ENCODE data around the gene GNAT2.

GNAT2 gene

DNA sequence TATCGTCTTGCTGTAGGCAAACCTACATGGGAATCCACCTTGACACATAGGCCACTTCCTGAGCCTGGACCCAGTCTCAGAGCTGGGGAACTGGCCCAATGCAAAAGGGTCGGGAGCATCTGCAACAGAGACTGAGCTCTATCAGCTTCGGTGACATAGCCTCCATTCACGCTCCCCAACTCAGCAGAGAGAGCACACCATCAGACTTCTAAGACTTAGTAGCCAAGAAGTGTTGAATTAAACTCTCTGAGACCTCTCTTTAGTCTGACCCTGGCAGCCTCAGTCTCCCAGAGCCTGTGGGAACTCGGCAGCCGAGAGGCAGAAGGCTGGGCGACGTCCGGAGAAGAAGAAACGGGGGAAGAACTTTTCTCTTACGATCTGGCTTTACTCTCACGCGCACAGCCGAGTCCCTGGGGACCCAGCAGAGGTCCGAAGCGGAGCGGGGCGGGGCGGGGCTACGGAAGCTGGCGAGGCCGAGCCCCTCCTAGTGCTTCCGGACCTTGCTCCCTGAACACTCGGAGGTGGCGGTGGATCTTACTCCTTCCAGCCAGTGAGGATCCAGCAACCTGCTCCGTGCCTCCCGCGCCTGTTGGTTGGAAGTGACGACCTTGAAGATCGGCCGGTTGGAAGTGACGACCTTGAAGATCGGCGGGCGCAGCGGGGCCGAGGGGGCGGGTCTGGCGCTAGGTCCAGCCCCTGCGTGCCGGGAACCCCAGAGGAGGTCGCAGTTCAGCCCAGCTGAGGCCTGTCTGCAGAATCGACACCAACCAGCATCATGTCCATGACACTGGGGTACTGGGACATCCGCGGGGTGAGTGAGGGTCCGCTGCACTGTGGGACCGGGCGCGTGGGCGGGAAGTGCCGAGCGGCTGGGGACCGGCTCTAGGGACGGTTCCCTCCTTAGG lies 36.5 kb upstream of the GNAT2 start, which contains the start of gene GSTM4:
GSTM4 (plus strand) TSS at position 485 of the 905 bp plus-strand sequence; CDS start at position 776, 291 bp downstream.
- H3K4me3 ChIP-seq (ENCODE audit: low read depth, low read length): peak within 1 kb of the TSS; percentile 78
- TF ChIP-seq, protein P1, sequence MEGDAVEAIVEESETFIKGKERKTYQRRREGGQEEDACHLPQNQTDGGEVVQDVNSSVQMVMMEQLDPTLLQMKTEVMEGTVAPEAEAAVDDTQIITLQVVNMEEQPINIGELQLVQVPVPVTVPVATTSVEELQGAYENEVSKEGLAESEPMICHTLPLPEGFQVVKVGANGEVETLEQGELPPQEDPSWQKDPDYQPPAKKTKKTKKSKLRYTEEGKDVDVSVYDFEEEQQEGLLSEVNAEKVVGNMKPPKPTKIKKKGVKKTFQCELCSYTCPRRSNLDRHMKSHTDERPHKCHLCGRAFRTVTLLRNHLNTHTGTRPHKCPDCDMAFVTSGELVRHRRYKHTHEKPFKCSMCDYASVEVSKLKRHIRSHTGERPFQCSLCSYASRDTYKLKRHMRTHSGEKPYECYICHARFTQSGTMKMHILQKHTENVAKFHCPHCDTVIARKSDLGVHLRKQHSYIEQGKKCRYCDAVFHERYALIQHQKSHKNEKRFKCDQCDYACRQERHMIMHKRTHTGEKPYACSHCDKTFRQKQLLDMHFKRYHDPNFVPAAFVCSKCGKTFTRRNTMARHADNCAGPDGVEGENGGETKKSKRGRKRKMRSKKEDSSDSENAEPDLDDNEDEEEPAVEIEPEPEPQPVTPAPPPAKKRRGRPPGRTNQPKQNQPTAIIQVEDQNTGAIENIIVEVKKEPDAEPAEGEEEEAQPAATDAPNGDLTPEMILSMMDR (IDR thresholded peaks at IDR 0.05; ENCODE audit: insufficient read depth, low read length, missing control alignments): peak; percentile 18
- no peak for DNase-seq (ENCODE audit: low read depth, low spot score)
- ChIA-PET POLR2A (interaction anchor here (0.6 kb wide), 1 partner anchor 347 kb away, joined by 4 read pairs; no protein-coding TSS in a partner anchor), CTCF (interaction anchor here (1.9 to 16.1 kb wide), 3 partner anchors 17 to 123 kb away, joined by 5 to 344 read pairs (median 228); no protein-coding TSS in a partner anchor)

DNA sequence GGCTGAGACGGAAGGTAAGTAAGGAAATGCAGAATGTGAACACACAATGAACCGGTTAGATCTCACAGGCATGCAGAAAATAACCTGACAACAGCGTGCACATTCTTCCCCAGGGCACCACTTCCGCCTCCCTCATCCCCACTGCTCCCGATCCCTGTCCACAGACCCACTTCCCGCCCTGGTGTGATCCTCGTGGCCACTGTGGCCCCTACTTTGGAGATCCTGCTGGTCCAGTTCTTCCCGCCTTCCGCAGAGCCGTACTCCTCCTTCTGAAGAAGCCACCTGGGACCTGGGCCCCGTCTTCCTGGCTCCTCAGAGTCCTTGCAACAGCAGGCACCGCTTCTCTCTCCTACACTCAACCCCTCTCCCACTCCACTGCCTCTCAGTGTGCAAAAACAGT lies 35.1 kb upstream of the GNAT2 start:
- CTCF ChIA-PET: interaction anchor here (0.9 to 16.1 kb wide), 3 partner anchors 16 to 329 kb away, joined by 4 to 344 read pairs (median 228); no protein-coding TSS in a partner anchor
- TF ChIP-seq, protein P1 (IDR thresholded peaks at IDR 0.05; ENCODE audit: insufficient read depth, low read length, missing control alignments): no peak
- POLR2A ChIA-PET: no interaction called here
- H3K4me3 ChIP-seq (ENCODE audit: low read depth, low read length): no peak overlapping the region
- no peak for DNase-seq (ENCODE audit: low read depth, low spot score)

DNA sequence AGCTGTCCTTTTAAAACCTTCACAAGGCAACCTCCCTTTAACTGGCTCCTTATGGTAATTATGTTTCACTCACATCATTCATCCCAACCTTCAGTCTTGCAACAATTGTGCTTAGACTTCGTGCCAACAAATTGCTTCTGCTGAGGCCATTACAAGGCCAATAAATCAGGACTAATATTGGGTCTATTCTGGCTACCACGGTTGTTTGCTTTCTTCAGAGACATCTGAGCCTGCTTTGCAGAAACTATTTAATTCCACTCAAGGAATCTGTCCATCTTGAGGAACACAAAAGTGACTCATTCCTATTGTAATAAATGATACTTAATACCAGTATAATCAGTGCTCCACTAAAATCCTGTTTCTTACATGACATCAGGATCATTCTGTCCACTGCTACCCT lies 33.9 kb upstream of the GNAT2 start:
- ChIA-PET CTCF (interaction anchor here (1.0 to 16.1 kb wide), 6 partner anchors 9 to 331 kb away, joined by 3 to 344 read pairs (median 5); partner anchors contain the start of gene AHCYL1), POLR2A (no interaction called here)
- no peak for DNase-seq (ENCODE audit: low read depth, low spot score)
- H3K4me3 ChIP-seq (ENCODE audit: low read depth, low read length): no peak overlapping the region
- TF ChIP-seq, protein P1 (IDR thresholded peaks at IDR 0.05; ENCODE audit: insufficient read depth, low read length, missing control alignments): no peak

DNA sequence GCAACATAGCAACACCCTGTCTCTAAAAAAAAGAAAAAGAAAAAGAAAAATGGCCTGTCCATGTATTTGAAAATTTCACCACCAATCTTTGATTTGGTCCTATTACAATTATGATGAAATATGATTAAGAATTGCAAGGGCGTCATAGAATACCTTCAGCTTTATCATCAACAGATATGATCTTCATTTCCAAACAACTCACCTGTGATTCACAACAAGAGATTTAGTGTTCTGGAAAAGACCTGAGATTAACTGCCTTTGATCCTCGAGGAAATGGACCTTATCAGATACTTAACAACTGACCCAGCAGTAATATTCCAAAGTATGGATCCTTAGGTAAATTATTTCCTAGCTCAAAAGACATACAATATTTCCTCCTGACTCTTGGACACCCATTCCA lies 33.0 kb upstream of the GNAT2 start:
- POLR2A ChIA-PET: no interaction called here
- no peak overlapping the region for H3K4me3 ChIP-seq (ENCODE audit: low read depth, low read length)
- TF ChIP-seq, protein P1 (IDR thresholded peaks at IDR 0.05; ENCODE audit: insufficient read depth, low read length, missing control alignments): no peak
- DNase-seq (ENCODE audit: low read depth, low spot score): no peak
- CTCF ChIA-PET: interaction anchor here (0.8 to 16.1 kb wide), 8 partner anchors 9 to 359 kb away, joined by 3 to 344 read pairs (median 6); partner anchors contain the start of genes AHCYL1 and EPS8L3

DNA sequence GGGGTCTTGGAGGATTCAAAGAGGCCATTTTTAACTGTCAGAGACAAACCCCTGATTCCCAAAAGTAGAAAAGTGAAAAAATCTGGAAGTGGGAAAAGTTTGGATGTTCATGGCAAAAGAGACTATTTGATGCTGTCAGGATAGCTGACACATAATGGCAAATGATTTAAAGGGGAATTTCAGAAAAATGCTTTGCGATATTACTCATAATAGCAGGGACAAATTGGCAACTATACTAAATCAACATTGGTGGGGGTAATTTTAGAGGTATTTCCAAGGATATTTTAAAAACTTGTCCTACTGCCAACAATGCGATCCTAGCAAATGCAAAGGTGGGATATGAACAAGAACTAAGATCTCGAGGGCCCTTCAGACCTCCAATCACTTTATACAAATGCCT lies 31.2 kb upstream of the GNAT2 start:
- TF ChIP-seq, protein P1 (IDR thresholded peaks at IDR 0.05; ENCODE audit: insufficient read depth, low read length, missing control alignments): no peak
- H3K4me3 ChIP-seq (ENCODE audit: low read depth, low read length): no peak overlapping the region
- DNase-seq (ENCODE audit: low read depth, low spot score): no peak
- POLR2A ChIA-PET: no interaction called here
- CTCF ChIA-PET: interaction anchor here (0.7 to 16.1 kb wide), 14 partner anchors 9 to 333 kb away, joined by 3 to 344 read pairs (median 4); partner anchors contain the start of gene AHCYL1

DNA sequence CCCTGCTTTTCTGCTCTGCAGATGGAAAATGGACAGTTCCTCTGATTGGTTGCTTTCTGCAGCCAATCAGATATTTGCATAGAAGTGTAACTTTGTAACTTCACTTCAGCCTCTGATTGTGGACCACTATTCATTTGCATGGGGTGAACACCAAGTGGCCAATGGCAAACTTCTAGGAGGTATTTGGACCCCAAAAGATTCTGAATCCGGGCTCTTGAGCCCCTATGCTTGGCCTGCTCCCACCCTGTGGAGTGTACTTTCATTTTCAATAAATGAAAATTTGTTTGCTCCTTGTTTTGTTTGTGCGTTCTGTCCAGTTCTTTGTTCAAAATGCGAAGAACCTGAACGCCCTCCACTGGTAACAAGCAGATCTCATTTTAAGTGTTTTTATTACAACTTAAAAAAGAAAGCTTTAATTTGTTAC lies 30.1 kb upstream of the GNAT2 start:
- no peak for DNase-seq (ENCODE audit: low read depth, low spot score)
- no peak overlapping the region for H3K4me3 ChIP-seq (ENCODE audit: low read depth, low read length)
- POLR2A ChIA-PET: no interaction called here
- TF ChIP-seq, protein P1 (IDR thresholded peaks at IDR 0.05; ENCODE audit: insufficient read depth, low read length, missing control alignments): no peak
- CTCF ChIA-PET: interaction anchor here (0.9 to 16.1 kb wide), 9 partner anchors 10 to 336 kb away, joined by 3 to 344 read pairs (median 5); partner anchors contain the start of gene AHCYL1

Measured in AG04449 (cell line).